ENCODE data around the gene LRRN2.

- TF ChIP-seq JUNB (IDR thresholded peaks at IDR 0.05), result no peak
- no peak for TF ChIP-seq CBX2 (IDR thresholded peaks at IDR 0.05; ENCODE audit: borderline replicate concordance, low read depth)
- no peak for TF ChIP-seq MAX (IDR thresholded peaks at IDR 0.05)
- no peak for TF ChIP-seq POLR2A (IDR thresholded peaks at IDR 0.05; ENCODE audit: low read length)
- TF ChIP-seq, protein P1, sequence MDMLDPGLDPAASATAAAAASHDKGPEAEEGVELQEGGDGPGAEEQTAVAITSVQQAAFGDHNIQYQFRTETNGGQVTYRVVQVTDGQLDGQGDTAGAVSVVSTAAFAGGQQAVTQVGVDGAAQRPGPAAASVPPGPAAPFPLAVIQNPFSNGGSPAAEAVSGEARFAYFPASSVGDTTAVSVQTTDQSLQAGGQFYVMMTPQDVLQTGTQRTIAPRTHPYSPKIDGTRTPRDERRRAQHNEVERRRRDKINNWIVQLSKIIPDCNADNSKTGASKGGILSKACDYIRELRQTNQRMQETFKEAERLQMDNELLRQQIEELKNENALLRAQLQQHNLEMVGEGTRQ (IDR thresholded peaks at IDR 0.05), result no peak
- TF ChIP-seq BHLHE40 (IDR thresholded peaks at IDR 0.05; ENCODE audit: low read depth, low read length), result no peak
- no peak for TF ChIP-seq CTCF (IDR thresholded peaks at IDR 0.05)
- TF ChIP-seq PBX3 (IDR thresholded peaks at IDR 0.05), result no peak
- no peak for TF ChIP-seq REST (IDR thresholded peaks at IDR 0.05)
- TF ChIP-seq SMC3 (IDR thresholded peaks at IDR 0.05), result no peak
- no peak for TF ChIP-seq KDM1A (IDR thresholded peaks at IDR 0.05; ENCODE audit: low read depth)
- no peak for TF ChIP-seq CHD2 (IDR thresholded peaks at IDR 0.05; ENCODE audit: low read length, partially characterized antibody)
- no peak for TF ChIP-seq POLR2AphosphoS2 (conservative IDR thresholded peaks at IDR 0.05; ENCODE audit: low read length)
Observed at GRCh38 chr1:204643503-204643902, 42.0 kb downstream of the LRRN2 start.

All from A549 (cell line).